PC-3 (cell line): ENCODE data around the gene NOVA1. TPM values are rescaled to one million over a fixed set of nuclear protein-coding genes. Genes with fewer than 3 reads are reported as not detected.

Experiments used
- ATAC-seq: fragments of 200-7000 bp; cut with Tn5 transposase; 2 replicates; pipeline ENCODE4 v1.9.1; 2020; ENCODE audit warnings: mild to moderate bottlenecking, moderate library complexity
- BruUV-seq: library from RNA; stranded (reverse); fragments of 400-500 nt; replicated peaks from 2 replicates; lab custom pipeline; 2021; lab: Mats Ljungman, UMichigan
- CTCF ChIA-PET: fragments of 300-600 bp; sonication (Branson Sonifier 250); formaldehyde crosslinking; loops from one replicate; lab custom pipeline; 2022; ENCODE audit warnings: antibody characterized with exemption; lab: Charles Lee
- POLR2A ChIA-PET: fragments of 300-600 bp; sonication (Branson Sonifier 250); formaldehyde crosslinking; loops from one replicate; lab custom pipeline; 2022; ENCODE audit warnings: antibody characterized with exemption; ENCODE audit not compliant: unreplicated experiment; lab: Charles Lee
- DNase-seq: peaks from one replicate; pipeline ENCODE4 v3.0.0-alpha.2; 2015
- H2AFZ ChIP-seq: fragments of 300-600 bp; sonication (generic); 2 replicates; pipeline ENCODE4 v1.6.0; 2016; ENCODE audit warnings: antibody characterized with exemption, low read length
- H3F3A ChIP-seq: fragments of 300-600 bp; sonication (generic); one replicate; pipeline ENCODE4 v1.6.0; 2017; ENCODE audit warnings: antibody characterized with exemption, low read length, control low read depth, mild to moderate bottlenecking; ENCODE audit not compliant: unreplicated experiment
- H3K27ac ChIP-seq: fragments of 300-600 bp; sonication (generic); 2 replicates; pipeline ENCODE4 v1.5.1; 2016; ENCODE audit warnings: mild to moderate bottlenecking, low read length
- H3K27me3 ChIP-seq: fragments of 300-600 bp; sonication (generic); 2 replicates; pipeline ENCODE4 v1.6.1; 2016; ENCODE audit warnings: low read length, mixed read lengths
- H3K36me3 ChIP-seq: fragments of 300-600 bp; sonication (generic); 2 replicates; pipeline ENCODE4 v1.6.1; 2016; ENCODE audit warnings: low read depth, mixed run types, low read length, mixed read lengths
- H3K4me1 ChIP-seq: fragments of 300-600 bp; sonication (generic); 2 replicates; pipeline ENCODE4 v1.5.1; 2016; ENCODE audit warnings: low read length; ENCODE audit not compliant: insufficient read depth
- H3K4me2 ChIP-seq: fragments of 300-600 bp; sonication (generic); 2 replicates; pipeline ENCODE4 v1.6.0; 2016; ENCODE audit warnings: low read length
- H3K4me3 ChIP-seq: fragments of 300-600 bp; sonication (generic); 2 replicates; pipeline ENCODE4 v1.5.1; 2016; ENCODE audit warnings: mild to moderate bottlenecking, low read length, mixed read lengths
- H3K79me2 ChIP-seq: fragments of 300-600 bp; sonication (generic); 2 replicates; pipeline ENCODE4 v1.6.1; 2017; ENCODE audit warnings: low read length, mixed read lengths
- H3K9ac ChIP-seq: fragments of 300-600 bp; sonication (generic); 2 replicates; pipeline ENCODE4 v1.6.0; 2016; ENCODE audit warnings: mild to moderate bottlenecking, low read length
- H3K9me2 ChIP-seq: fragments of 300-600 bp; sonication (generic); replicated peaks from 2 replicates; pipeline ENCODE4 v1.6.1; 2016; ENCODE audit warnings: mixed run types, low read length, mixed read lengths
- H3K9me3 ChIP-seq: fragments of 300-600 bp; sonication (generic); 2 replicates; pipeline ENCODE4 v1.6.1; 2016; ENCODE audit warnings: low read length, mixed read lengths
- H4K20me1 ChIP-seq: fragments of 300-600 bp; sonication (generic); 2 replicates; pipeline ENCODE4 v1.6.1; 2016; ENCODE audit warnings: low read length, mixed read lengths
- CTCF ChIP-seq: fragments of 300-600 bp; sonication (generic); conservative IDR thresholded peaks from 2 replicates; pipeline ENCODE4 v1.5.1; 2017; ENCODE audit warnings: antibody characterized with exemption, low read depth, mild to moderate bottlenecking, low read length
- EZH2 ChIP-seq: fragments of 300-600 bp; sonication (generic); IDR thresholded peaks from one replicate; pipeline ENCODE4 v1.6.1; 2017; ENCODE audit warnings: antibody characterized with exemption, mild to moderate bottlenecking, low read length; ENCODE audit not compliant: unreplicated experiment
- EZH2phosphoT487 ChIP-seq: fragments of 300-600 bp; sonication (generic); IDR thresholded peaks from 2 replicates; pipeline ENCODE4 v1.6.1; 2018; ENCODE audit warnings: mild to moderate bottlenecking, antibody characterized with exemption, low read length, borderline replicate concordance
- intact Hi-C: fragments of 100-400 bp; cut with micrococcal nuclease; formaldehyde crosslinking; loops from 2 replicates; pipeline ENCODE4 v1.9.0; 2023
- total RNA-seq: library from RNA; depleted of rRNA; stranded (reverse); fragments of >200 nt; gene quantifications from 2 replicates; pipeline ENCODE4 v1.2.3, GENCODE V29; 2014

Gene NOVA1
- total RNA-seq, 1 experiment from 2014 or later = 1.1 TPM

GRCh38 chr14:26412421-26412820, 185.4 kb downstream of the NOVA1 start:
- Histone ChIP-seq H3K27me3 (no peaks in the 10 kb centered on the region), H3K27ac (no peak overlapping the region), H4K20me1 (no peaks in the 10 kb centered on the region), H3K9ac (no peak overlapping the region), H3F3A (no peaks in the 10 kb centered on the region), H3K9me3 (no peaks in the 10 kb centered on the region), H3K79me2 (no peaks in the 10 kb centered on the region), H2AFZ (no peak overlapping the region), H3K4me2 (no peak overlapping the region), H3K4me3 (no peak overlapping the region), H3K4me1 (peaks cover 9% of the 10 kb centered on the region), H3K36me3 (no peaks in the 10 kb centered on the region), H3K9me2 (no peaks in the 10 kb centered on the region)
- TF ChIP-seq CTCF = no peak
- TF ChIP-seq EZH2 = no peak
- TF ChIP-seq EZH2phosphoT487 = no peak
- DNase-seq (no peak), ATAC-seq (no peak)
- BruUV-seq = no TSS peak
- ChIA-PET CTCF (no interaction called here), POLR2A (no interaction called here)
- intact Hi-C loops = no loop called here

- POLR2A ChIA-PET = no interaction called here
- ATAC-seq (peak; percentile 91), DNase-seq (peak; percentile 63)
- Histone ChIP-seq H3K9me2 (no peaks in the 10 kb centered on the region), H3K27ac (peak overlapping the region; percentile 61), H3K4me2 (no peak overlapping the region), H2AFZ (no peak overlapping the region), H3K9ac (0 out of 2 replicates have a peak overlapping the region, but pooled peaks have one; percentile 12), H3F3A (no peaks in the 10 kb centered on the region), H4K20me1 (no peaks in the 10 kb centered on the region), H3K9me3 (no peaks in the 10 kb centered on the region), H3K4me1 (peaks cover 4% of the 10 kb centered on the region; the same call in 1 of the 2 replicates), H3K4me3 (no peak overlapping the region), H3K27me3 (no peaks in the 10 kb centered on the region), H3K79me2 (no peaks in the 10 kb centered on the region), H3K36me3 (no peaks in the 10 kb centered on the region)
- CTCF ChIA-PET = interaction anchor here (1.3 kb wide), 1 partner anchor 16 kb away, joined by 6 read pairs; no protein-coding TSS in a partner anchor
- intact Hi-C loops = loop anchor here (2.0 kb wide), 1 partner anchor 185 kb away; no protein-coding TSS in a partner anchor
- TF ChIP-seq CTCF = no peak
- no TSS peak for BruUV-seq
These were observed 187.6 kb downstream of the NOVA1 start for GRCh38 chr14:26410189-26410685.

- Histone ChIP-seq H3K4me2 (no peak overlapping the region), H4K20me1 (no peaks in the 10 kb centered on the region), H3K79me2 (no peaks in the 10 kb centered on the region), H3K4me3 (no peak overlapping the region), H3K9me2 (no peaks in the 10 kb centered on the region), H3K27ac (no peak overlapping the region), H3K4me1 (no peaks in the 10 kb centered on the region), H3K27me3 (no peaks in the 10 kb centered on the region), H3K36me3 (no peaks in the 10 kb centered on the region), H3K9me3 (no peaks in the 10 kb centered on the region), H3K9ac (no peak overlapping the region), H3F3A (no peaks in the 10 kb centered on the region), H2AFZ (no peak overlapping the region)
- CTCF ChIA-PET = no interaction called here
- no peak for DNase-seq
- BruUV-seq = no TSS peak
- no peak for ATAC-seq
- POLR2A ChIA-PET = no interaction called here
- TF ChIP-seq CTCF (no peak), EZH2 (no peak), EZH2phosphoT487 (no peak)
- intact Hi-C loops = no loop called here
These were observed 192.9 kb downstream of the NOVA1 start for GRCh38 chr14:26404927-26405326.
